ENCODE results near the gene CD74. TPM values are rescaled to one million over a fixed set of nuclear protein-coding genes. Genes with fewer than 3 reads are reported as not detected.

Gene CD74
- total and polyA plus RNA-seq, 4 donors = 1,061 to 2,819 (median 1,720) TPM

DNA sequence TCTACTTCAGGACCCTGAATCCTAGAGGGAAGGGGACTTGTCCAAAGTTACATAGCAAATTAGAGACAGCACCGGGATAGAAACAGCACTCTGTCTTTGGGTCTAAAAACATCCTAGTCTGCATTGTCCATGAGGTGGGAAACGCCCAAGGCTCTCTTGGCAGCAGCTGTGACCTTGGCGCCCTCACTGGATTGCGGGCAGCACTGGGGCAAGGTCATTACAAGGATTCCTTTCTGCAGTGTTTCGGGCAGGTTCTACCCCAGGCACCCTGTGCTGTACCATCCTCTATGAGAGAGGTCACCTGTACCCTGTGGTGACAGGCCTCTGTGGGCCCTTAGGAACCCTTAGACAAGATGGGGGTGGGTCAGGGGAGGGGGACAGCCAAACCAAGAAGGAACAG lies 8.6 kb downstream of the CD74 start:
- Histone ChIP-seq H3K4me3 (no peak overlapping the region), H3K27ac (ENCODE audit: low read depth in 1 of 2, low read length in 1 of 2) (no peak overlapping the region), H3K4me1 (ENCODE audit: control insufficient read depth in 5 of 5, insufficient read depth in 5 of 5, low read length in 5 of 5) (peaks cover 0 to 2% (median 0%) of the 10 kb centered on the region in 5 donors), H3K36me3 (ENCODE audit: control insufficient read depth in 4 of 4, insufficient read depth in 4 of 4, low read length in 4 of 4) (peaks cover 0 to 72% (median 9%) of the 10 kb centered on the region in 4 donors), H3K9me3 (ENCODE audit: control insufficient read depth in 4 of 4, insufficient read depth in 3 of 4, low read length in 3 of 4) (no peaks in the 10 kb centered on the region), H3K27me3 (ENCODE audit: control insufficient read depth in 3 of 3, insufficient read depth in 3 of 3, low read length in 2 of 3) (no peaks in the 10 kb centered on the region), H3K9ac (ENCODE audit: insufficient read depth in 1 of 2, low read length in 2 of 2) (no peak overlapping the region)
- TF ChIP-seq, protein P1, sequence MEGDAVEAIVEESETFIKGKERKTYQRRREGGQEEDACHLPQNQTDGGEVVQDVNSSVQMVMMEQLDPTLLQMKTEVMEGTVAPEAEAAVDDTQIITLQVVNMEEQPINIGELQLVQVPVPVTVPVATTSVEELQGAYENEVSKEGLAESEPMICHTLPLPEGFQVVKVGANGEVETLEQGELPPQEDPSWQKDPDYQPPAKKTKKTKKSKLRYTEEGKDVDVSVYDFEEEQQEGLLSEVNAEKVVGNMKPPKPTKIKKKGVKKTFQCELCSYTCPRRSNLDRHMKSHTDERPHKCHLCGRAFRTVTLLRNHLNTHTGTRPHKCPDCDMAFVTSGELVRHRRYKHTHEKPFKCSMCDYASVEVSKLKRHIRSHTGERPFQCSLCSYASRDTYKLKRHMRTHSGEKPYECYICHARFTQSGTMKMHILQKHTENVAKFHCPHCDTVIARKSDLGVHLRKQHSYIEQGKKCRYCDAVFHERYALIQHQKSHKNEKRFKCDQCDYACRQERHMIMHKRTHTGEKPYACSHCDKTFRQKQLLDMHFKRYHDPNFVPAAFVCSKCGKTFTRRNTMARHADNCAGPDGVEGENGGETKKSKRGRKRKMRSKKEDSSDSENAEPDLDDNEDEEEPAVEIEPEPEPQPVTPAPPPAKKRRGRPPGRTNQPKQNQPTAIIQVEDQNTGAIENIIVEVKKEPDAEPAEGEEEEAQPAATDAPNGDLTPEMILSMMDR (IDR thresholded peaks at IDR 0.05; ENCODE audit: control extremely low read depth, extremely low read depth) = no peak
- ATAC-seq (ENCODE audit: insufficient read depth, low FRiP score) (no peak), DNase-seq (no peak)
- 82% methylated on average over 5 of the region's 5 CpGs for WGBS, 2 donors

DNA sequence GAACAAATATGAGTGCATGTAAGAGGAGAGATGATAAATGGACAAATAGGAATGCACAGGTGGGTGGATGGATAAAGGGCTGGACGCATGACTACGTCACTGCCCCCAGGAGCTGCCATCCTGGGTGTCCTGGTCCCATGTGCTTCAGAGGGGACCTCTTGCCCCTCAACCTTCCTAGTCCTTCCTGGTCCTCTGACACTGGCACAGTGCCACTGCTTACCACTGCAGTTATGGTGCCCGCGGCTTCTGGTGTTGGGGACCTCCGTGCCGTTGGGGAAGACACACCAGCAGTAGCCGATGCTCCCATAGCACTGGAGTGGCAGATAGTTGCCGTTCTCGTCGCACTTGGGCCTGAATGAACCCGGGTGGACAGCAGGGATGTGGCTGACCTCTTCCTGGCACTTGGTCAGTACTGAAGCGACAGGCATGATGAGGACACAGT lies 9.8 kb downstream of the CD74 start:
- H3K36me3 ChIP-seq (ENCODE audit: control insufficient read depth in 4 of 4, insufficient read depth in 4 of 4, low read length in 4 of 4) = peaks cover 3 to 79% (median 9%) of the 10 kb centered on the region in 4 donors
- H3K27ac ChIP-seq (ENCODE audit: low read depth in 1 of 2, low read length in 1 of 2) = no peak overlapping the region
- no peak overlapping the region for H3K9ac ChIP-seq (ENCODE audit: insufficient read depth in 1 of 2, low read length in 2 of 2)
- ATAC-seq (ENCODE audit: insufficient read depth, low FRiP score) (no peak), DNase-seq (no peak)
- 93 to 94% methylated on average over 12 of the region's 12 CpGs for WGBS, 2 donors
- no peaks in the 10 kb centered on the region for H3K27me3 ChIP-seq (ENCODE audit: control insufficient read depth in 3 of 3, insufficient read depth in 3 of 3, low read length in 2 of 3)
- peaks cover 0 to 2% (median 0%) of the 10 kb centered on the region in 5 donors for H3K4me1 ChIP-seq (ENCODE audit: control insufficient read depth in 5 of 5, insufficient read depth in 5 of 5, low read length in 5 of 5)
- H3K4me3 ChIP-seq = no peak overlapping the region
- TF ChIP-seq, protein P1 (IDR thresholded peaks at IDR 0.05; ENCODE audit: control extremely low read depth, extremely low read depth) = no peak
- no peaks in the 10 kb centered on the region for H3K9me3 ChIP-seq (ENCODE audit: control insufficient read depth in 4 of 4, insufficient read depth in 3 of 4, low read length in 3 of 4)

GRCh38 chr5:150402229-150402773 lies 10.4 kb downstream of the CD74 start:
- Histone ChIP-seq H3K27me3 (ENCODE audit: control insufficient read depth in 3 of 3, insufficient read depth in 3 of 3, low read length in 2 of 3) (no peaks in the 10 kb centered on the region), H3K4me1 (ENCODE audit: control insufficient read depth in 5 of 5, insufficient read depth in 5 of 5, low read length in 5 of 5) (peaks cover 0 to 2% (median 0%) of the 10 kb centered on the region in 5 donors), H3K27ac (ENCODE audit: low read depth in 1 of 2, low read length in 1 of 2) (no peak overlapping the region), H3K9ac (ENCODE audit: insufficient read depth in 1 of 2, low read length in 2 of 2) (no peak overlapping the region), H3K36me3 (ENCODE audit: control insufficient read depth in 4 of 4, insufficient read depth in 4 of 4, low read length in 4 of 4) (peaks cover 5 to 83% (median 10%) of the 10 kb centered on the region in 4 donors), H3K4me3 (no peak overlapping the region), H3K9me3 (ENCODE audit: control insufficient read depth in 4 of 4, insufficient read depth in 3 of 4, low read length in 3 of 4) (no peaks in the 10 kb centered on the region)
- TF ChIP-seq, protein P1 (IDR thresholded peaks at IDR 0.05; ENCODE audit: control extremely low read depth, extremely low read depth) = no peak
- no peak for ATAC-seq (ENCODE audit: insufficient read depth, low FRiP score)
- no peak for DNase-seq
- WGBS, 2 donors = 77 to 91% methylated on average over 4 of the region's 4 CpGs

Measured in lung (tissue), 12 donors.